Uterus (tissue), 4 donors: ENCODE data around the gene PNRC1. TPM values are rescaled to one million over a fixed set of nuclear protein-coding genes. Genes with fewer than 3 reads are reported as not detected.
"Not testable (repeated sequence)": the region's sequence is repeated elsewhere in the genome, so short reads cannot be mapped to it uniquely, and the experiment has no call there.

ENCODE experiments used
- DNase-seq, 2 donors: peaks; one replicate each; pipeline ENCODE4 v3.0.0-alpha.2; 2019 to 2020
- H3K27ac ChIP-seq, 2 donors: fragments of 200-600 bp; sonication (generic); 1 replicate in 1 of 2; 2 replicates in 1 of 2; pipeline ENCODE4 v1.5.1; 2016 to 2018
- H3K27me3 ChIP-seq, 2 donors: fragments of 200-600 bp; sonication (generic); one replicate each; pipeline ENCODE4 v1.5.1; 2018 to 2019; ENCODE audit warnings: control low read depth in 1 of 2
- H3K36me3 ChIP-seq, 2 donors: fragments of 200-600 bp; sonication (generic); one replicate each; pipeline ENCODE4 v1.5.1; 2019; ENCODE audit warnings: control low read depth in 1 of 2
- H3K4me1 ChIP-seq, 2 donors: fragments of 200-600 bp; sonication (generic); one replicate each; pipeline ENCODE4 v1.5.1; 2018 to 2019; ENCODE audit warnings: control low read depth in 1 of 2
- H3K4me3 ChIP-seq, 2 donors: fragments of 200-600 bp; sonication (generic); 1 replicate in 1 of 2; 2 replicates in 1 of 2; pipeline ENCODE4 v1.5.1; 2018 to 2019; ENCODE audit warnings: mild to moderate bottlenecking in 1 of 2
- H3K9me3 ChIP-seq, 2 donors: fragments of 200-600 bp; sonication (generic); one replicate each; pipeline ENCODE4 v1.5.1; 2019; ENCODE audit warnings: control low read depth in 1 of 2
- CTCF ChIP-seq, 4 experiments: fragments of 200-600 bp in 2 of 4; fragments of 450-650 bp in 2 of 4; sonication (generic) in 2 of 4; IDR thresholded peaks; one replicate each; pipeline ENCODE4 v1.5.1; 2016 to 2019; ENCODE audit warnings: antibody characterized with exemption in 4 of 4, mild to moderate bottlenecking in 2 of 4, moderate library complexity in 1 of 4
- POLR2A ChIP-seq, 2 donors: fragments of 450-650 bp; IDR thresholded peaks; one replicate each; pipeline ENCODE4 v1.6.1; 2016; ENCODE audit warnings: antibody characterized with exemption in 2 of 2, mild to moderate bottlenecking in 1 of 2, moderate library complexity in 1 of 2
- intact Hi-C: fragments of 100-400 bp; cut with DNase I; formaldehyde crosslinking; loops from one replicate; pipeline ENCODE4 v1.15.1; 2023; ENCODE audit warnings: low total_unique reads
- total RNA-seq, 4 donors: library from RNA; depleted of rRNA in 3 of 4; stranded (reverse); fragments of >200 nt in 3 of 4; gene quantifications; one replicate each; pipeline versions ENCODE4 v1.1.0 to v1.2.4, GENCODE V29; 2014 to 2023
- donor health status: DM: yes; HTN: yes; CAD: no.

The PNRC1 gene
- total RNA-seq, 4 donors from 2014 or later: 114 to 340 (median 203) TPM

GRCh38 chr6:89035252-89036101 is 45.1 kb upstream of the PNRC1 start:
- H3K4me3 ChIP-seq: peak overlapping the region in 1 of 2 donors; percentile 5
- H3K36me3 ChIP-seq: no peaks in the 10 kb centered on the region
- intact Hi-C loops: loop anchor here (5.0 kb wide), 1 partner anchor 47 kb away; the partner anchor contains the start of gene PNRC1
- peak overlapping the region; percentile 86 to 87 for H3K27ac ChIP-seq
- H3K9me3 ChIP-seq: no peaks in the 10 kb centered on the region
- H3K27me3 ChIP-seq: no peaks in the 10 kb centered on the region
- peak; percentile 96 to 98 for DNase-seq
- H3K4me1 ChIP-seq: peaks cover 5 to 8% of the 10 kb centered on the region in 2 donors
- TF ChIP-seq CTCF (IDR thresholded peaks at IDR 0.05): no peak
- TF ChIP-seq POLR2A (IDR thresholded peaks at IDR 0.05): peak in 1 of 2 donors; percentile 20

DNA sequence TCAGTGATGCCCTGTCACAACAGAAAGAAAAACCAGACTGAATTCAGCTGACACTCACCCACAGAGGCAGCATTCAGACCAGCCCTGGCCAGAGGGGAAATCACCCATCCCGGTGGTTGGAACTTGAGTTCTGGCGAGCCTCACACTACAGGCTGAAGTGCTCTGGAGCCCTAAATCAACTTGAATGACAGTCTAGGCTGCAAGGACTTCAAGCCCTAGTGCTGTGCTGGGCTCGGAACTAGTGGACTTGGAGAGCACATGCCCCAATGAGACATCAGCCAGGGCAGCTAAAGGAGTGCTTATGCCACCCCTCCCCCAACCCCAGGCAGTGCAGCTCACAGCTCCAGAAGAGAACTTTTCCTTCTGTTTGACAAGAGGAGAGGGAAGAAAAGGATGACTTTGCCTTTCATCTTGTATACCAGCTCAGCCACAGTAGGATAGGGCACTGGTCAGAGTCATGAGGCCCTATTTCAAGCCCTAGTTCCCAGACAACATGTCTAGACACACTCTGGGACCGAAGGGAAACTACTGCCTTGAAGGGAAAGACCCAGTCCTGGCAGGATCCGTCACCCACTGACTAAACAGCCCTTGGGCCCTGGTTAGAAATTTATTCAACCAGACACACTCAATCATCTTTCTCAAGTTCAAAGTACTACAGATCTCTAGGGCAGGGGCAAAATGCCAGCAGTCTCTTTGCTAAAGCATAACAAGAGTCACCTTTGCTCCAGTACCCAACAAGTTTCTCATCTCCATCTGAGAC is 43.2 kb upstream of the PNRC1 start:
- Histone ChIP-seq H3K27ac (peak overlapping the region; percentile 86 to 87), H3K9me3 (no peaks in the 10 kb centered on the region), H3K4me1 (peaks cover 5 to 8% of the 10 kb centered on the region in 2 donors), H3K27me3 (no peaks in the 10 kb centered on the region), H3K36me3 (no peaks in the 10 kb centered on the region), H3K4me3 (no peak overlapping the region)
- no peak for TF ChIP-seq POLR2A (IDR thresholded peaks at IDR 0.05)
- no peak for TF ChIP-seq CTCF (IDR thresholded peaks at IDR 0.05)
- no peak for DNase-seq
- intact Hi-C loops: loop anchor here (5.0 kb wide), 1 partner anchor 45 kb away; the partner anchor contains the start of gene PNRC1

GRCh38 chr6:89037901-89038293 is 42.7 kb upstream of the PNRC1 start:
- H3K27me3 ChIP-seq, H3K4me1 ChIP-seq, H3K9me3 ChIP-seq, DNase-seq, H3K27ac ChIP-seq, H3K4me3 ChIP-seq, H3K36me3 ChIP-seq: not testable (repeated sequence)
- intact Hi-C loops: loop anchor here (5.0 kb wide), 1 partner anchor 44 kb away; the partner anchor contains the start of gene PNRC1

GRCh38 chr6:89042664-89043063 is 37.9 kb upstream of the PNRC1 start:
- intact Hi-C loops: no loop called here
- Histone ChIP-seq H3K9me3 (no peaks in the 10 kb centered on the region), H3K27ac (no peak overlapping the region), H3K4me1 (no peaks in the 10 kb centered on the region), H3K27me3 (no peaks in the 10 kb centered on the region), H3K4me3 (no peak overlapping the region), H3K36me3 (no peaks in the 10 kb centered on the region)
- TF ChIP-seq POLR2A (IDR thresholded peaks at IDR 0.05) (no peak), CTCF (IDR thresholded peaks at IDR 0.05) (no peak)
- DNase-seq: no peak

- no peak for TF ChIP-seq POLR2A (IDR thresholded peaks at IDR 0.05)
- no peak for TF ChIP-seq CTCF (IDR thresholded peaks at IDR 0.05)
- H3K27me3 ChIP-seq: no peaks in the 10 kb centered on the region
- H3K4me3 ChIP-seq: no peak overlapping the region
- H3K27ac ChIP-seq: no peak overlapping the region
- no peaks in the 10 kb centered on the region for H3K9me3 ChIP-seq
- intact Hi-C loops: no loop called here
- no peaks in the 10 kb centered on the region for H3K36me3 ChIP-seq
- DNase-seq: no peak
- H3K4me1 ChIP-seq: no peaks in the 10 kb centered on the region
Measured at GRCh38 chr6:89044328-89045010, 36.1 kb upstream of the PNRC1 start.
